ENCODE data around the gene RGCC.

Gene RGCC

DNA sequence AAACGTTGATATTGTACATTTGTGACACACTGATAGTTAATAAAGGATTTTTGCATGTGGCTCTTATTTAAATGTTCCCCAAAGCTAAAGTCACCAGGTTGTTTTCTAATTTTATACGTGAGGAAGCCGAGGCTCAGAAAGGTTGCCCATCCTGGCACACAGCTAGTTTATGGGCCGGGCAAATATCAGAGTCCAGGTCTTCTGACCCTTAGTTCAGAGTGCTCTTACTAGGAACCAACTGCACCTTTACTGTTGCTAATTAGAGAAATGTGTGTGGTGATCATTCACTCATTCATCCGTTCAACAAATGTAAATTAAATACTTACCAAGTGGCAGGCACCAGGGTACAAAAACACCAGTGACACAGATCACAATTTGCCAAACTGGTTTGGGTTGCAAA lies 46.3 kb upstream of the RGCC start:
- TF ChIP-seq SIN3A (IDR thresholded peaks at IDR 0.05; ENCODE audit: borderline replicate concordance, insufficient read depth, low read length), result no peak
- TF ChIP-seq FOXP2 (optimal IDR thresholded peaks at IDR 0.05; ENCODE audit: borderline replicate concordance, extremely low read depth, extremely low read length, insufficient read depth), result no peak
- no peak for TF ChIP-seq TAF1 (IDR thresholded peaks at IDR 0.05; ENCODE audit: borderline replicate concordance, insufficient read depth, low read length)
- TF ChIP-seq, protein P1, sequence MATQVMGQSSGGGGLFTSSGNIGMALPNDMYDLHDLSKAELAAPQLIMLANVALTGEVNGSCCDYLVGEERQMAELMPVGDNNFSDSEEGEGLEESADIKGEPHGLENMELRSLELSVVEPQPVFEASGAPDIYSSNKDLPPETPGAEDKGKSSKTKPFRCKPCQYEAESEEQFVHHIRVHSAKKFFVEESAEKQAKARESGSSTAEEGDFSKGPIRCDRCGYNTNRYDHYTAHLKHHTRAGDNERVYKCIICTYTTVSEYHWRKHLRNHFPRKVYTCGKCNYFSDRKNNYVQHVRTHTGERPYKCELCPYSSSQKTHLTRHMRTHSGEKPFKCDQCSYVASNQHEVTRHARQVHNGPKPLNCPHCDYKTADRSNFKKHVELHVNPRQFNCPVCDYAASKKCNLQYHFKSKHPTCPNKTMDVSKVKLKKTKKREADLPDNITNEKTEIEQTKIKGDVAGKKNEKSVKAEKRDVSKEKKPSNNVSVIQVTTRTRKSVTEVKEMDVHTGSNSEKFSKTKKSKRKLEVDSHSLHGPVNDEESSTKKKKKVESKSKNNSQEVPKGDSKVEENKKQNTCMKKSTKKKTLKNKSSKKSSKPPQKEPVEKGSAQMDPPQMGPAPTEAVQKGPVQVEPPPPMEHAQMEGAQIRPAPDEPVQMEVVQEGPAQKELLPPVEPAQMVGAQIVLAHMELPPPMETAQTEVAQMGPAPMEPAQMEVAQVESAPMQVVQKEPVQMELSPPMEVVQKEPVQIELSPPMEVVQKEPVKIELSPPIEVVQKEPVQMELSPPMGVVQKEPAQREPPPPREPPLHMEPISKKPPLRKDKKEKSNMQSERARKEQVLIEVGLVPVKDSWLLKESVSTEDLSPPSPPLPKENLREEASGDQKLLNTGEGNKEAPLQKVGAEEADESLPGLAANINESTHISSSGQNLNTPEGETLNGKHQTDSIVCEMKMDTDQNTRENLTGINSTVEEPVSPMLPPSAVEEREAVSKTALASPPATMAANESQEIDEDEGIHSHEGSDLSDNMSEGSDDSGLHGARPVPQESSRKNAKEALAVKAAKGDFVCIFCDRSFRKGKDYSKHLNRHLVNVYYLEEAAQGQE (IDR thresholded peaks at IDR 0.05; ENCODE audit: insufficient read depth in 1 of 2, low read depth in 2 of 2, low read length in 2 of 2), result no peak
- no peak for TF ChIP-seq POLR2AphosphoS5 (IDR thresholded peaks at IDR 0.05; ENCODE audit: low read depth, low read length)

DNA sequence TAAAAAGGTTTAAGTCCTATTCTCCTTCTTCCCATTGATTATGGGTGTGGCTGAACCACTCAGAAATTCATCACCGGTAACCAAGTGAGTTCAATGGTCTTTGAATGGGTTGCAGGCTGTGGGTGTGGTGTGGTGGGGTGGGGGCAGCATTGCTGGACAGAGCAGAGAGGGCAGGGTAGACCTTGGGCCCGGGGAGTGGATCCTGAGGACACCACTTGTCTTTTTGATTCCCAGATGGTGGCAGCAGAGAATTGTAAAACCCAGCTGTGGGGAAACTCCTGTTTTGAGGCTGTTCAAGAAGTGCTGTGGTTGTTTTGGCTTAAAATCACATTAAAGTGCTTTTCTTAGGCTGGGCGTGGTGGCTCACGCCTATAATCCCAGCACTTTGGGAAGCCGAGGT lies 45.8 kb upstream of the RGCC start:
- no peak for TF ChIP-seq TAF1 (IDR thresholded peaks at IDR 0.05; ENCODE audit: borderline replicate concordance, insufficient read depth, low read length)

DNA sequence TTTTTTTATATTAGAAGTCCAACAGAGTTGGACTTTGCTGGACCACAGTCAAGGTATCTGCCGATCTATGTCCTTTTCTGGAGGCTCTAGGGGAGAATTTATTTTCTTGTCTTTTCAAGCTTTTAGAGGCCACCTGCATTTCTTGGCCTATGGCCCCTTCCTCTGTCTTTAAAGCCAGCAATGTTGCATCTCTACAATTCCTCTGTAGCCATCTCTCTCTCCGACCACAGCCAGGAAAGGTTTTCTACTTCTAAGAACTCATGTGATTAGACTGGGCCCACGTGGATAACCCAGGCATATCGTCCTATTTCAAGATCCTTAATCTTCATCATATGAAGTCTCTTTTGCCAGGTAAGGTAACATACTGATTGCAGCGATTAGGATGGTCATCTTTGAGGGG lies 43.5 kb upstream of the RGCC start:
- no peak for TF ChIP-seq TAF1 (IDR thresholded peaks at IDR 0.05; ENCODE audit: borderline replicate concordance, insufficient read depth, low read length)
- no peak for TF ChIP-seq POLR2AphosphoS5 (IDR thresholded peaks at IDR 0.05; ENCODE audit: low read depth, low read length)
- TF ChIP-seq SIN3A (IDR thresholded peaks at IDR 0.05; ENCODE audit: borderline replicate concordance, insufficient read depth, low read length), result no peak
- TF ChIP-seq, protein P1 (IDR thresholded peaks at IDR 0.05; ENCODE audit: insufficient read depth in 1 of 2, low read depth in 2 of 2, low read length in 2 of 2), result no peak
- no peak for TF ChIP-seq FOXP2 (optimal IDR thresholded peaks at IDR 0.05; ENCODE audit: borderline replicate concordance, extremely low read depth, extremely low read length, insufficient read depth)

DNA sequence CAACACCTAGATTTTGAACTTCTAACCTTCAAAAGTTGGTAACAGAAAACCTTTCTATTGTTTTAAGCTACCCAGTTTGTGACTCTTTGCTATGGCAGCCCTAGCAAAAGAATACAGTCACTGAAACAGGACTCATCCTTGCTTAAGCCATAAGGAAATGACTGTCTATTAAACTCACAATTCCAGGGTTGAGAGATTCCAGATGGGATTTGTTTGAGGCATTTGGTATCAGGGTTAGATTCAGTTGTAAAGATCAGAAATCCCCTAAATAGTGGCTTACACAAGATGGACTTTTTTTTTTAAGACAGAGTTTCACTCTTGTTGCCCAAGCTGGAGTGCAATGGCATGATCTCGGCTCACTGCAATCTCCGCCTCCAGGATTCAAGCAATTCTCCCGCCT lies 41.1 kb upstream of the RGCC start:
- no peak for TF ChIP-seq SIN3A (IDR thresholded peaks at IDR 0.05; ENCODE audit: borderline replicate concordance, insufficient read depth, low read length)
- no peak for TF ChIP-seq FOXP2 (optimal IDR thresholded peaks at IDR 0.05; ENCODE audit: borderline replicate concordance, extremely low read depth, extremely low read length, insufficient read depth)
- TF ChIP-seq, protein P1 (IDR thresholded peaks at IDR 0.05; ENCODE audit: insufficient read depth in 1 of 2, low read depth in 2 of 2, low read length in 2 of 2), result no peak
- no peak for TF ChIP-seq TAF1 (IDR thresholded peaks at IDR 0.05; ENCODE audit: borderline replicate concordance, insufficient read depth, low read length)
- TF ChIP-seq POLR2AphosphoS5 (IDR thresholded peaks at IDR 0.05; ENCODE audit: low read depth, low read length), result no peak

DNA sequence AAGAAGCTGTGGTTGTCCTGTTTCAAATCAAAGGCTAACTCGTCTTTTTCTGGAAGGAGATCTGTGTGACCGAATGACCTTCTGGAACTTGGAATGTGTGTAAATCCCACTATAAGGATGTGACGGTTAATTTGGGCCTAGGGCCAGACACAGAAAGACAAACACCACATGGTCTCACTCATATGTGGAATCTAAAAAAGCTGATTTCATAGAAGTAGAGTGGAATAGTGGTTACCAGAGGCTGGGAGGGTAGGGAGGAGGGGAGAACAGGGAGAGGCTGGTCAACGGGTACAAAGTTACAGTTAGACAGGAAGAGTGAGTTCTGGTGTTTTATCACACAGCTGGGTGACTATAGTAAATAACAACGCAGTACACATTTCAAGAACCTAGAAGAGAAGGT lies 39.3 kb upstream of the RGCC start:
- no peak for TF ChIP-seq SIN3A (IDR thresholded peaks at IDR 0.05; ENCODE audit: borderline replicate concordance, insufficient read depth, low read length)
- no peak for TF ChIP-seq TAF1 (IDR thresholded peaks at IDR 0.05; ENCODE audit: borderline replicate concordance, insufficient read depth, low read length)
- TF ChIP-seq, protein P1 (IDR thresholded peaks at IDR 0.05; ENCODE audit: insufficient read depth in 1 of 2, low read depth in 2 of 2, low read length in 2 of 2), result no peak
- TF ChIP-seq POLR2AphosphoS5 (IDR thresholded peaks at IDR 0.05; ENCODE audit: low read depth, low read length), result no peak
- no peak for TF ChIP-seq FOXP2 (optimal IDR thresholded peaks at IDR 0.05; ENCODE audit: borderline replicate concordance, extremely low read depth, extremely low read length, insufficient read depth)
